Peyer's patch (tissue), 4 donors: Measurements from ENCODE around the gene ZNF705A. TPM values are rescaled to one million over a fixed set of nuclear protein-coding genes. Genes with fewer than 3 reads are reported as not detected.
"Not testable (repeated sequence)": the region's sequence is repeated elsewhere in the genome, so short reads cannot be mapped to it uniquely, and the experiment has no call there.

Experiments
- DNase-seq, 3 donors: peaks; one replicate each; pipeline ENCODE4 v3.0.0-alpha.2; 2017 to 2019
- H3K27ac ChIP-seq, 4 donors: fragments of 200-600 bp; sonication (generic); one replicate each; pipeline ENCODE4 v1.5.1; 2016 to 2019
- H3K27me3 ChIP-seq, 2 donors: fragments of 200-600 bp; sonication (generic); one replicate each; pipeline ENCODE4 v1.5.1; 2019
- H3K36me3 ChIP-seq, 3 donors: fragments of 200-600 bp; sonication (generic); one replicate each; pipeline ENCODE4 v1.5.1; 2016 to 2019
- H3K4me1 ChIP-seq, 4 donors: fragments of 200-600 bp; sonication (generic); one replicate each; pipeline ENCODE4 v1.5.1; 2016 to 2019
- H3K4me3 ChIP-seq, 4 donors: fragments of 200-600 bp; sonication (generic); 1 replicate in 3 of 4; 2 replicates in 1 of 4; pipeline ENCODE4 v1.5.1; 2016 to 2019; ENCODE audit warnings: mild to moderate bottlenecking in 1 of 4
- H3K9me3 ChIP-seq, 4 donors: fragments of 200-600 bp; sonication (generic); one replicate each; pipeline ENCODE4 v1.5.1; 2016 to 2019; ENCODE audit warnings: mild to moderate bottlenecking in 1 of 4
- CTCF ChIP-seq, 6 experiments: fragments of 450-650 bp in 4 of 6; fragments of 200-600 bp in 2 of 6; sonication (generic) in 1 of 6; IDR thresholded peaks; one replicate each; pipeline ENCODE4 v1.5.1; 2017 to 2019; ENCODE audit warnings: antibody characterized with exemption in 6 of 6, mild to moderate bottlenecking in 3 of 6, moderate library complexity in 1 of 6
- POLR2A ChIP-seq, 2 donors: fragments of 450-650 bp; IDR thresholded peaks; one replicate each; pipeline ENCODE4 v1.5.1; 2017; ENCODE audit warnings: antibody characterized with exemption in 2 of 2, mild to moderate bottlenecking in 2 of 2, moderate library complexity in 2 of 2
- total RNA-seq, 4 donors: library from RNA; depleted of rRNA; stranded (reverse); fragments of >200 nt; gene quantifications; one replicate each; pipeline ENCODE4 v1.1.0, GENCODE V29; 2016

Gene ZNF705A
- total RNA-seq, 4 donors from 2014 or later, result not detected

- Histone ChIP-seq H3K36me3 (no peaks in the 10 kb centered on the region), H3K27ac (no peak overlapping the region), H3K4me3 (no peak overlapping the region), H3K27me3 (no peaks in the 10 kb centered on the region), H3K4me1 (no peaks in the 10 kb centered on the region), H3K9me3 (no peaks in the 10 kb centered on the region)
- TF ChIP-seq CTCF (IDR thresholded peaks at IDR 0.05), result no peak
- no peak for TF ChIP-seq POLR2A (IDR thresholded peaks at IDR 0.05)
- no peak for DNase-seq
These were observed 826 bp downstream of the ZNF705A start for GRCh38 chr12:8157484-8158198.

GRCh38 chr12:8172911-8173310 is 16.1 kb downstream of the ZNF705A start:
- not testable (repeated sequence) for DNase-seq, H3K27me3 ChIP-seq, H3K4me3 ChIP-seq, H3K27ac ChIP-seq, H3K9me3 ChIP-seq, H3K36me3 ChIP-seq, H3K4me1 ChIP-seq

- peak in 5 of 6 experiments; percentile 27 to 63 (median 53) for TF ChIP-seq CTCF (IDR thresholded peaks at IDR 0.05)
- H3K4me1 ChIP-seq, H3K36me3 ChIP-seq, H3K9me3 ChIP-seq, H3K27me3 ChIP-seq: not testable (repeated sequence)
- H3K4me3 ChIP-seq, result peak overlapping the region; percentile 60 to 79 (median 76)
- peak; percentile 42 to 72 (median 70) for DNase-seq
- peak overlapping the region; percentile 72 to 82 (median 77) for H3K27ac ChIP-seq
These were observed 23.3 kb downstream of the ZNF705A start for GRCh38 chr12:8179989-8180585.

GRCh38 chr12:8181271-8181670 is 24.5 kb downstream of the ZNF705A start:
- not testable (repeated sequence) for H3K4me1 ChIP-seq, H3K27ac ChIP-seq, H3K4me3 ChIP-seq

GRCh38 chr12:8182923-8183322 is 26.1 kb downstream of the ZNF705A start:
- H3K27ac ChIP-seq, H3K4me1 ChIP-seq, H3K9me3 ChIP-seq, H3K36me3 ChIP-seq, DNase-seq, H3K4me3 ChIP-seq, H3K27me3 ChIP-seq: not testable (repeated sequence)

More at GRCh38 chr12:8181271-8181670, 24.5 kb downstream of the ZNF705A start:
- H3K9me3 ChIP-seq, H3K27me3 ChIP-seq, DNase-seq, H3K36me3 ChIP-seq: not testable (repeated sequence)

- H3K9me3 ChIP-seq, H3K4me1 ChIP-seq, H3K27me3 ChIP-seq, DNase-seq, H3K36me3 ChIP-seq, H3K27ac ChIP-seq, H3K4me3 ChIP-seq: not testable (repeated sequence)
These were observed 26.5 kb downstream of the ZNF705A start for GRCh38 chr12:8183346-8183745.

- not testable (repeated sequence) for H3K4me1 ChIP-seq, DNase-seq
These were observed 27.4 kb downstream of the ZNF705A start for GRCh38 chr12:8184206-8184605.

GRCh38 chr12:8188088-8188487 is 31.3 kb downstream of the ZNF705A start:
- not testable (repeated sequence) for H3K27me3 ChIP-seq, H3K36me3 ChIP-seq, H3K4me1 ChIP-seq, H3K4me3 ChIP-seq, H3K9me3 ChIP-seq, DNase-seq, H3K27ac ChIP-seq

More at GRCh38 chr12:8184206-8184605, 27.4 kb downstream of the ZNF705A start:
- not testable (repeated sequence) for H3K27ac ChIP-seq, H3K27me3 ChIP-seq, H3K4me3 ChIP-seq, H3K36me3 ChIP-seq, H3K9me3 ChIP-seq

GRCh38 chr12:8197685-8198308 is 41.0 kb downstream of the ZNF705A start:
- not testable (repeated sequence) for H3K27ac ChIP-seq

GRCh38 chr12:8218711-8219382 is 62.0 kb downstream of the ZNF705A start:
- not testable (repeated sequence) for H3K9me3 ChIP-seq, H3K27me3 ChIP-seq, H3K27ac ChIP-seq, H3K36me3 ChIP-seq, H3K4me1 ChIP-seq, DNase-seq, H3K4me3 ChIP-seq

More at GRCh38 chr12:8197685-8198308, 41.0 kb downstream of the ZNF705A start:
- H3K4me3 ChIP-seq, H3K9me3 ChIP-seq, H3K36me3 ChIP-seq, H3K27me3 ChIP-seq, H3K4me1 ChIP-seq, DNase-seq: not testable (repeated sequence)

GRCh38 chr12:8221375-8221774 is 64.6 kb downstream of the ZNF705A start:
- DNase-seq, H3K27me3 ChIP-seq, H3K27ac ChIP-seq, H3K4me1 ChIP-seq, H3K36me3 ChIP-seq, H3K9me3 ChIP-seq, H3K4me3 ChIP-seq: not testable (repeated sequence)

GRCh38 chr12:8221844-8222243 is 65.0 kb downstream of the ZNF705A start:
- not testable (repeated sequence) for H3K36me3 ChIP-seq, H3K27ac ChIP-seq, H3K27me3 ChIP-seq, H3K4me1 ChIP-seq, H3K4me3 ChIP-seq, H3K9me3 ChIP-seq, DNase-seq
